Central memory CD8-positive, alpha-beta T cell (primary cell): ENCODE results near the gene ASS1.
"Not testable (repeated sequence)": the region's sequence is repeated elsewhere in the genome, so short reads cannot be mapped to it uniquely, and the experiment has no call there.

Experiments used
- ATAC-seq: fragments of 150-1000 bp; cut with Tn5 transposase; replicated peaks from 2 replicates; pipeline ENCODE4 v1.10.0; 2022; ENCODE audit warnings: mild to moderate bottlenecking, moderate FRiP score, moderate number of reproducible peaks; ENCODE audit not compliant: poor library complexity, severe bottlenecking; ENCODE audit errors: extremely low read depth
- DNase-seq, 2 donors: peaks; one replicate each; pipeline ENCODE4 v3.0.0; 2021; ENCODE audit warnings: low spot score in 2 of 2
- H3K27ac Mint-ChIP-seq: one replicate; pipeline ENCODE4 v1.8.0; 2022; ENCODE audit warnings: low read depth, mild to moderate bottlenecking, moderate library complexity, mixed read lengths
- H3K27me3 Mint-ChIP-seq: one replicate; pipeline ENCODE4 v1.8.0; 2022; ENCODE audit warnings: mixed read lengths
- H3K36me3 Mint-ChIP-seq: one replicate; pipeline ENCODE4 v1.8.0; 2022; ENCODE audit warnings: mild to moderate bottlenecking, moderate library complexity, mixed read lengths; ENCODE audit not compliant: insufficient read depth
- H3K4me1 Mint-ChIP-seq: one replicate; pipeline ENCODE4 v1.8.0; 2022; ENCODE audit warnings: mixed read lengths
- H3K4me3 Mint-ChIP-seq: one replicate; pipeline ENCODE4 v1.8.0; 2022; ENCODE audit warnings: mild to moderate bottlenecking, moderate library complexity, mixed read lengths
- H3K9me3 Mint-ChIP-seq: one replicate; pipeline ENCODE4 v1.8.0; 2022; ENCODE audit warnings: mixed read lengths

The ASS1 gene

DNA sequence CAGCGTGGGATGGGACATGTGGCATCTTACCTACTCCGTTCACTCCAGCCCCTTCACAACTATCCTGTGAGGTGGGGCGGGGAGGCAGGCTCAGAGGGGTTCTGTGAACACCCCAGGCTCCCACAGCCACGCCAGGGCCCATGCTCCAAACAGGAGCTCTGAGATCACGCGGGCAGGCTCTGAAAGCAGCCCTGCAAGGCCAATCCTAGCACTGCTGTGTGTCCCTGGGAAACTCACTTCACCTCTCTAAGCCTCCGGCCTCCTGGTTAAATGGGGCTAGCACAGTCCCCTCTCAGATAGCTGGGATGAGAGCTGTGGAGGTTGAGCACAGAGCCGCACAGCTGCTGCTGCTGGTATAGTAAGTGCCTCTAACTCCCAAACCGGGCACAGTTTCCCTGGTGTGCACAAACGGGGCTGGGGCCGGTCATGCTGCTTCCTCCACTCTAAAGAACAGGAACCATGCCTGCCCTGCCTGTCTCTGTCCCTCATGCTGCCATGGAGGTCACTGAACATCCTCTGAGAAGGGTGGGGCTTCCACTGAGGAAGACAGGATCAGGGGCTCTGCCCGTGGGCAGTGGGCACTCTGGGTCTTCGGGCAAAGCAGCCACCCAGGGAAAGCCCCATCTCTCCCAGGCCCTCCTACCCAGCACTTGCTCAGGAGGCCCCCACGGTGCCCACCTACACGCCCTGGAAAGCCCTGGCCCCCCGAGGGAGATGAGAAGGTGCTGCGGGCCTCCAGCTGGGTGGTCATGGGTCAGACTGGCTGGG lies 13.0 kb upstream of the ASS1 start:
- ATAC-seq: no peak
- no peak for DNase-seq
- H3K9me3 Mint-ChIP-seq: no peaks in the 10 kb centered on the region
- no peaks in the 10 kb centered on the region for H3K36me3 Mint-ChIP-seq
- H3K27ac Mint-ChIP-seq: no peak overlapping the region
- H3K4me1 Mint-ChIP-seq: no peaks in the 10 kb centered on the region
- H3K4me3 Mint-ChIP-seq: no peak overlapping the region
- H3K27me3 Mint-ChIP-seq: peaks cover 72% of the 10 kb centered on the region

DNA sequence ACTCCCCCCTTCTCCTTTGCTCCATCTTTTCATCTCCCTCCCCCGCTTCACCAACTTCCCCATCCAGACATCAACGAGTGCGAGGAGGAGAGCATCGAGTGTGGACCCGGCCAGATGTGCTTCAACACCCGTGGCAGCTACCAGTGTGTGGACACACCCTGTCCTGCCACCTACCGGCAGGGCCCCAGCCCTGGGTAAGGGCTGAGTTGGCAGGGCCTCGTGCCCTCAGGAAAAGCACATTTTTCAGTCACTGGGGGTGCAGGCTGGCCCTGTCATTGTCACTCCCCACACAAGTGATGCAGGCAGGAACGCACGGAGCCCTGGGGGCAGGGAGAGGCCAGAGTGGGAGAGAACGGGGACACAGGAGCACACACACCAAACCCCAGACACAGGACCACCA lies 12.4 kb upstream of the ASS1 start:
- Mint-ChIP-seq H3K4me1 (no peaks in the 10 kb centered on the region), H3K27me3 (peaks cover 72% of the 10 kb centered on the region), H3K27ac (no peak overlapping the region), H3K4me3 (peak overlapping the region; percentile 20), H3K36me3 (no peaks in the 10 kb centered on the region), H3K9me3 (no peaks in the 10 kb centered on the region)
- no peak for DNase-seq
- no peak for ATAC-seq

DNA sequence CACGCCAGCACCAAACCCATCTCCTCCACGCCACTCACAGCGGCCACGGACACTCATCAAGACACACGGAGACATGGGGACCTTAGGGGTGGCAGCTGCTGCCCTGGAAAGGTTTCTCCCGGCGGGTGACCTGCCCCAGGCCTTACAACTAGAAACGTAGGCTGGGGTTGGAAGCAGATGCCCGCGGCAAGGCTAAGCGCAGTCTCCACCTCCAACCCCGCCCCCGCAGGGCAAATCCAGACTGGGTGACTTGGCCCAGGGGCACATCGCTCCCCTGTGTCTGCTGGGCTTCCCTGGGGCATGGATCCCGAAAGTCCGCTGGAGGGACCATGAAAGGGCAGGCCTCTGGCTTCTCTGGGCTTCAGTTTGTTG lies 12.0 kb upstream of the ASS1 start:
- no peak for DNase-seq
- no peak for ATAC-seq
- Mint-ChIP-seq H3K36me3 (no peaks in the 10 kb centered on the region), H3K9me3 (no peaks in the 10 kb centered on the region), H3K27me3 (peaks cover 76% of the 10 kb centered on the region), H3K27ac (no peak overlapping the region), H3K4me3 (peak overlapping the region; percentile 20), H3K4me1 (no peaks in the 10 kb centered on the region)

DNA sequence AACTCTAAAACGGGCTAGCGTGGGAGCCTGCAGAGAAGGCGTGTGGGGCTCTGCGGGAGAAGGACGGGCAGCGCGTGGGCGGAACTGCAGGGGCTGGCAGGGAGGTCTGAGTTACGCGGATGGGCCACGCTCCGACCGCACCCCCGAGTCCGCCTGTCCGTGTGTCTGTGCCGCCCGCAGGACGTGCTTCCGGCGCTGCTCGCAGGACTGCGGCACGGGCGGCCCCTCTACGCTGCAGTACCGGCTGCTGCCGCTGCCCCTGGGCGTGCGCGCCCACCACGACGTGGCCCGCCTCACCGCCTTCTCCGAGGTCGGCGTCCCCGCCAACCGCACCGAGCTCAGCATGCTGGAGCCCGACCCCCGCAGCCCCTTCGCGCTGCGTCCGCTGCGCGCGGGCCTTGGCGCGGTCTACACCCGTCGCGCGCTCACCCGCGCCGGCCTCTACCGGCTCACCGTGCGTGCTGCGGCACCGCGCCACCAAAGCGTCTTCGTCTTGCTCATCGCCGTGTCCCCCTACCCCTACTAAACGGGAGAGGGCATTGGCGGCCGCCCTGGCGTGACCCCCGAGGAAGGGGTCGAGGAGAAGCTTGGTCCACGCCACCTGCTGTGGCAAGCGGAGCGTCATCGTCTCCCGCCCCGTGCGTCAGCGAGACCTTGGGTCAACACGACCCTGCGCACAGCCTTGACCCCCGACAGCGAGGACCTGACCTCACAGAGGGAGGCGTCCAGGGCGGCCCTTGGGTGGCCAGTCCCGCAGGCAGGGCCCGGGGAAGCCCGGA lies 11.4 kb upstream of the ASS1 start:
- H3K9me3 Mint-ChIP-seq: no peaks in the 10 kb centered on the region
- no peaks in the 10 kb centered on the region for H3K36me3 Mint-ChIP-seq
- DNase-seq: no peak
- peaks cover 80% of the 10 kb centered on the region for H3K27me3 Mint-ChIP-seq
- peak; percentile 40 for ATAC-seq
- peak overlapping the region; percentile 20 for H3K4me3 Mint-ChIP-seq
- H3K27ac Mint-ChIP-seq: no peak overlapping the region
- H3K4me1 Mint-ChIP-seq: no peaks in the 10 kb centered on the region

DNA sequence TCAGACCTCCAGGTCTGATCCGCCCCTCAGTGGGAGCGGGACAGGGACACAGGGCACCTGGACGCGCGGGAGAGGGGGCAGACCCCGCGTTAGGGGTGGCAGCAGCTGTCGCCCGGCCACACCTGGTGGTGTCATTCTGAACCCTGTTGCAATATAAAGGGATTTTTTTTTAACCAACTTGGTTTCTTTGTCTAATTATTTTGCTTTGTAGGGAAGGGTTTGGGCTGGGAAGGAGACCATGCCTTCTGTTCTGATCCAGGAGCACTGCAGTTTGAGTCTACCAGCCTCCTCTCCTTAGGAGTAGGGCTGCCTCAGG lies 10.9 kb upstream of the ASS1 start:
- Mint-ChIP-seq H3K36me3 (no peaks in the 10 kb centered on the region), H3K9me3 (no peaks in the 10 kb centered on the region), H3K4me3 (no peak overlapping the region), H3K27ac (no peak overlapping the region), H3K4me1 (no peaks in the 10 kb centered on the region), H3K27me3 (peaks cover 81% of the 10 kb centered on the region)
- DNase-seq (no peak), ATAC-seq (no peak)

DNA sequence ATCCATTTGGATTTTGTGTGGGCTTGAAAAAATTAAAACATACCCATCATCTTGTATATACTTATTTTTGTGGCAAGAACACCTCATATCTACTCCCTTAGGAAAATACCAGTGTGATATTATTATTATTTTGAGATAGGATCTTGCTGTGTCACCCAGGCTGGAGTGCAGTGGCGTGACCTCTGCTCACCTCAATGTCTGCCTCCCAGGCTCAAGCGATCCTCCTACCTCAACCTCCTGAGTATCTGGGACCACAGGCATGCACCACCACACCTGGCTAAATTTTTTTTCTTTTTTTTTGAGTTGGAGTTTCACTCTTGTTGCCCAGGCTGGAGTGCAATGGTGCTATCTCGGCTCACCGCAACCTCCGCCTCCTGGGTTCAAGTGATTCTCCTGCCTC lies 10.1 kb upstream of the ASS1 start:
- not testable (repeated sequence) for H3K9me3 Mint-ChIP-seq, DNase-seq, H3K4me1 Mint-ChIP-seq, H3K4me3 Mint-ChIP-seq, ATAC-seq, H3K36me3 Mint-ChIP-seq
- peaks cover 81% of the 10 kb centered on the region for H3K27me3 Mint-ChIP-seq
- peak overlapping the region; percentile 19 for H3K27ac Mint-ChIP-seq

DNA sequence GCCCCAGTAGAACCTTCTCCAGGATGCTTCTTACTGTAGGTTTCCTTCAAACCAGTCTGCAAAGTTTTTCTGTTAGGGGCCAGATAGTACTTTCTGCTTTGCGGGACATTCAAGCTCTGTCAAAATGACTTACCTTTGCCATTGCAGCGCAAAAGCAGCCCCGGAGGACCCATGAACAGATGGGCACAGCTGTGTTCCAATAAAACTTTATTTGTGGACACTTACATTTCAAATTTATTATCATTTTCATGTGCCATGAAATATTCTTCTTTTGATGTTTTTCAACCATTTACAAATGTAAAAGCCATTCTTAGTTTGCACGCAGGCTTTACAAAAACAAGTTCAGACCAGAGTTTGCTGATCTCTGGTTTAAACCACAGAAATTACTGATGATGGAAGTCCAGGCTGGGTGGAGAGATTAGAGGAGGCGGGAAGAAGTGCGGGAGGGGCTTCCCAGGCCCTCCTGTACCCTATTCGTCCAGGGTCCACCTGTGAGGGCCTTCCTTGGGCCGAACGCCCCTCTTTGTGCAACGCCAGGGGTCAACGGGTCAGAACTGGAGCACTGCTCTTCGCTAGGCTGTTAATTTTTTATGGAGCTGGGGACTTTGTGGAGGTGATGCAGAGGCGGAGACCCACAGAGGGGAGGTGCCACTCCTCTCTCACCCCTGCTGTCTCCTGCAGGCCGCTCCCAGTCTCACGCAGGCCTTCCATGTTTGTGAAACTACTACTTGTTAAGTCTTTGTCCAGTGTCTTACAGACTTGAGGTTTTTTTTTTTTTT lies 7.6 kb upstream of the ASS1 start:
- Mint-ChIP-seq H3K27me3 (peaks cover 79% of the 10 kb centered on the region), H3K4me1 (no peaks in the 10 kb centered on the region), H3K9me3 (peaks cover 4% of the 10 kb centered on the region), H3K4me3 (no peak overlapping the region), H3K36me3 (no peaks in the 10 kb centered on the region), H3K27ac (no peak overlapping the region)
- DNase-seq: no peak
- ATAC-seq: no peak

DNA sequence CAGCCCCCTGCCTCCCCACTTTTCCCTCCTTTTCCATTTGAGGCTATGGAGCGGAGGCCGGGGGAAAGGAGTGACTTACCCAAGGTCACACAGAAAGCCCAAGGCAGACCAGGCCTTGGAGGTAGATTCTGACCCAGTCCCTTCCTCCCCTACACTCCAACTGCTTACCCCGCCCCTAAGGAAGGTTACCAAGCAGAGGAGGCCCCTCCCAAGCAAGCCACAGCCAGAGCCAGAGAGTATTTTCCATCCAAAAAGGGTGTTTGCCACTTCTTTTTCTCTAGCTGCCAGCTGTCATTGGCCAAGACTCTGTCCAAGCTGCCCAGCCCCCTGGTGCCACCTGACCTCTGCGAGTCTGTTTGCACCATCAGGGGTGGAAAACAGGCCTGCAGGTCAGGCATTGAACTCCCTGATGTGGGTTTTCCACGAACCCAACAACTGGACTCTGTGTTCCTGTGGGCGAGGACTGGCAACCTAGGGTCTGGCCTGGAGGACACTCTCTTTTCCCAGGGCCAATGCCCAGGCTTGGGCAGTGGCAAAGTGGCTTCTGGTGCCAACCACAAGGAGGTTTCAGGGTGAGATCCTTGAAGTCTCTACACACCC lies 6.3 kb upstream of the ASS1 start:
- H3K27ac Mint-ChIP-seq: no peak overlapping the region
- DNase-seq (no peak), ATAC-seq (no peak)
- peaks cover 6% of the 10 kb centered on the region for H3K9me3 Mint-ChIP-seq
- H3K27me3 Mint-ChIP-seq: peaks cover 75% of the 10 kb centered on the region
- H3K4me1 Mint-ChIP-seq: no peaks in the 10 kb centered on the region
- no peak overlapping the region for H3K4me3 Mint-ChIP-seq
- no peaks in the 10 kb centered on the region for H3K36me3 Mint-ChIP-seq

DNA sequence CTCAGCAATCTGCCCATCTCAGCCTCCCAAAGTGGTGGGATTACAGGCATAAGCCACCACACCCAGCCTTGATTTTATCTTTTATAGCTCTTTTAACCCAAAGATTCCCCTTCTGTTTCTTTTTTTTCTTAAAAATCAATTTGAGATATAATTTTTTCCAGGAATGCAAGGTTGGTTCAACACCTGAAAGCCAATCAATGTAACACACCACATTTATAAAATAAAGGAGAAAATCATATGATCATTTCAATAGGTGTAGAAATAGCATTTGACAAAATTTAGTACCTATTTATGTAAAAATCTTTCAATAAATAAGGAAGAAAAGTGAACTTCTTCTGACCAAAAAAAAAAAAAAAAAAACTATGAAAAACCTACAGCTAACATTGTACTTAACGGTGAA lies 3.7 kb upstream of the ASS1 start:
- H3K27ac Mint-ChIP-seq: no peak overlapping the region
- no peaks in the 10 kb centered on the region for H3K36me3 Mint-ChIP-seq
- no peaks in the 10 kb centered on the region for H3K4me1 Mint-ChIP-seq
- no peak overlapping the region for H3K4me3 Mint-ChIP-seq
- no peak for ATAC-seq
- no peak for DNase-seq
- H3K9me3 Mint-ChIP-seq: peaks cover 6% of the 10 kb centered on the region
- H3K27me3 Mint-ChIP-seq: peaks cover 63% of the 10 kb centered on the region

DNA sequence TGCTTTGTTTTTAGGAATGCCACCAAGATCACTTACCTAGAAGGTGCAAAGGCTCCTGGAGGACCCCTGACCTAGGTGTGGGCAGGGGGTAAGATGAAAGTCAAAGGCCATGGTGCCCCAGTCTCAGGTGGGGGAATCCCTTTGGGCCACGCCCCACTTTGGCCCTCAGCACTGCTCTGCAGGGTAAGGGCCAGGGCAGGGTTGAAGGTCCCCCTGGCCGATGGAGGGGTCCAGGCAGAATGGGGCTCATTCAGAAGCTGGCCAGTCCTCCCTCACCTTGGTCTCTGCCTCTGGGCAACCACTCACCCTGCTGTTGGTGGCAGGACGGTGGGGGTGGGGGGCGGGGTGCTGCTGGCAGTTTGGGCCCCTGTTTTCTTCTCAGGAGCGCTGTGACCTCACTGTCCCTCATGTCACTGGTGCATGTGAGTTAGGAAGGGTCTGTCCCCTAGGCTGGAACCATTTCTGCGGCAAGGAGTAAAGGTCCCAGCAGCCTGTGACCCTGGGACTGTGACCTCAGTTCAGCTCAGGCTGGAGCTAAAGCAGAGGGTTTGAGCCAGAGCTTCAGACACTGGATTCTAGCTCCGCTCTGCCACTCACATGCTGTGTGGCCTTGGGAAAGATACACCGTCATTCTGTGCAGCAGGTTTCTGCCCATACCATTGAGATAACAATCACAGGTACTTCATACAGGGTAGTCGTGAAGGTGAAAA lies 1.9 kb upstream of the ASS1 start:
- DNase-seq (no peak), ATAC-seq (no peak)
- no peak overlapping the region for H3K4me3 Mint-ChIP-seq
- peaks cover 6% of the 10 kb centered on the region for H3K9me3 Mint-ChIP-seq
- no peak overlapping the region for H3K27ac Mint-ChIP-seq
- peaks cover 65% of the 10 kb centered on the region for H3K27me3 Mint-ChIP-seq
- no peaks in the 10 kb centered on the region for H3K36me3 Mint-ChIP-seq
- H3K4me1 Mint-ChIP-seq: peaks cover under 1% of the 10 kb centered on the region

DNA sequence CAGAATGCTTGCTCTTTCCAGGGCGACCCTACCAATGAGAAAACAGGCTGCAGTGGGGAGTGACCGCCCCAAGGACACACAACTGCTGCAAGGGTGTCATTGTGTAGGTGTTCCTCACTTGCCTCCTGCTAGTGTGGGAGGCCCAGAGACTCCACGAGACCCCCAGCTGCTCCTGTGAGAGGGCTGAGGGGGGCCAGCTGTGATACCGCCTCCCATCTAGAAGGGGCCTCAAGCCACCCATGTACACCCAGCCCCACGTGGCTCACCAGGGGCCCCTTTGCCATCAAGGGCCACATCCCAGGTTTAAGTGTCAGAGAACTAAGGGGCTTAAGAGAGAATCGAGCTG lies 1.3 kb upstream of the ASS1 start:
- no peak for DNase-seq
- peaks cover 67% of the 10 kb centered on the region for H3K27me3 Mint-ChIP-seq
- no peak overlapping the region for H3K27ac Mint-ChIP-seq
- no peaks in the 10 kb centered on the region for H3K36me3 Mint-ChIP-seq
- peaks cover 6% of the 10 kb centered on the region for H3K9me3 Mint-ChIP-seq
- H3K4me3 Mint-ChIP-seq: peak overlapping the region; percentile 41
- peaks cover 4% of the 10 kb centered on the region for H3K4me1 Mint-ChIP-seq
- no peak for ATAC-seq

DNA sequence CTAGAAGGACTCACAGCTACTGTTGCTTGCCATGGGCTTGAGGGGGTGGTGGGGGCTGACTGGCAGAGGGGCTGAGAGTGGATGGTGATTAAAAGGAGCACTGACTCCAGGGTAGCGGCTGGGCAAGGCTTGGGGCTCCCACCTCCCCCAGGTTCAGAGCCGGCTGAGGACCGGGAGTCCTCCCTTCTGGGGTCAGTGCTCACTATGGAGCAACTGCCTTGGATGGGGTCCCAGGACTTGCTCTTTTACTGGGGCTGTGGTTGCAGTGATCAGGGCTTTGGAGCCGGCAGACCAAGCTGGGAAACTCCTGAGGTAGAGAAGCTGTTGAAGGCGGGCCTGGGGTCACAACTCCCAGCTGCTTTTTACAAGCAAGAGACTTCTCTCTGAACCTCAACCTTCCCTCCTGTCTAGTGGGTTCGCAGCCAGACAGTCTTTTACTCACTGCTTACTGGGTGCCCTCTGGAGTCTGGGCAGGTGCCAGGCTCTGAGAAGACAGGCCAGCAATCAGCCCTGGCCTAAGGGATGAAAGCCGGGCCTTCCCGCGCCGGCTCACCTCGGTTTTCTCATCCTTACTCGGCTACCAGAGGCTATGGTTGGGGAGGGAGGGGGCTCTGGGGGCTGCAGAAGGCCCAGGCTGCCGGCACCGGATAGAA lies 795 bp upstream of the ASS1 start:
- Mint-ChIP-seq H3K4me3 (peak overlapping the region; percentile 41), H3K9me3 (peaks cover 6% of the 10 kb centered on the region), H3K27ac (no peak overlapping the region), H3K4me1 (peaks cover 4% of the 10 kb centered on the region), H3K27me3 (peaks cover 66% of the 10 kb centered on the region), H3K36me3 (no peaks in the 10 kb centered on the region)
- ATAC-seq: no peak
- DNase-seq: no peak
